Neuronal stem cell (in vitro differentiated cells): ENCODE data around the gene TRPM6.
"Not testable (repeated sequence)": the region's sequence is repeated elsewhere in the genome, so short reads cannot be mapped to it uniquely, and the experiment has no call there.

Source experiments
- DNase-seq: peaks from one replicate; pipeline ENCODE4 v3.0.0-alpha.2; 2013; ENCODE audit warnings: low spot score
- H2AFZ ChIP-seq: one replicate; pipeline ENCODE4 v1.6.1; 2013; ENCODE audit warnings: mild to moderate bottlenecking, low read length, inconsistent platforms
- H2AK5ac ChIP-seq: 2 replicates; pipeline ENCODE4 v1.6.1; 2013; ENCODE audit warnings: low read depth, mild to moderate bottlenecking, inconsistent platforms, low read length, moderate library complexity, mixed read lengths
- H2BK120ac ChIP-seq: 2 replicates; pipeline ENCODE4 v1.6.1; 2013; ENCODE audit warnings: low read depth, mild to moderate bottlenecking, inconsistent platforms, low read length, moderate library complexity, mixed read lengths
- H2BK12ac ChIP-seq: one replicate; pipeline ENCODE4 v1.6.1; 2013; ENCODE audit warnings: low read length, inconsistent platforms
- H2BK15ac ChIP-seq: 2 replicates; pipeline ENCODE4 v1.6.1; 2013; ENCODE audit warnings: mild to moderate bottlenecking, low read length, inconsistent platforms, mixed read lengths
- H2BK5ac ChIP-seq: one replicate; pipeline ENCODE4 v1.6.1; 2013; ENCODE audit warnings: inconsistent platforms, mild to moderate bottlenecking, low read length, moderate library complexity
- H3K14ac ChIP-seq: one replicate; pipeline ENCODE4 v1.6.1; 2013; ENCODE audit warnings: low read length, inconsistent platforms
- H3K18ac ChIP-seq: 2 replicates; pipeline ENCODE4 v1.6.1; 2013; ENCODE audit warnings: low read length, inconsistent platforms
- H3K23ac ChIP-seq: 2 replicates; pipeline ENCODE4 v1.6.1; 2013; ENCODE audit warnings: low read depth, mild to moderate bottlenecking, mixed read lengths, low read length, inconsistent platforms; ENCODE audit not compliant: poor library complexity
- H3K27ac ChIP-seq: replicated peaks from 3 replicates; pipeline ENCODE4 v1.5.1; 2013; ENCODE audit warnings: low read length, inconsistent platforms
- H3K27me3 ChIP-seq, 3 experiments: 2 replicates each; pipeline ENCODE4 v1.6.1; 2013; ENCODE audit warnings: low read length in 3 of 3, mild to moderate bottlenecking in 2 of 3, inconsistent platforms in 1 of 3, low read depth in 1 of 3, mixed read lengths in 1 of 3, moderate library complexity in 1 of 3; ENCODE audit not compliant: control insufficient read depth in 3 of 3, insufficient read depth in 3 of 3
- H3K36me3 ChIP-seq, 2 donors: replicated peaks in 1 of 2; 2 replicates each; pipeline ENCODE4 v1.6.1; 2013; ENCODE audit warnings: low read length in 2 of 2; ENCODE audit not compliant: control insufficient read depth in 2 of 2, insufficient read depth in 2 of 2
- H3K4ac ChIP-seq: 2 replicates; pipeline ENCODE4 v1.6.1; 2013; ENCODE audit warnings: inconsistent platforms, mild to moderate bottlenecking, low read length, moderate library complexity
- H3K4me1 ChIP-seq, 2 donors: 1 replicate in 1 of 2; 2 replicates in 1 of 2; pipeline ENCODE4 v1.6.1; 2013; ENCODE audit warnings: low read length in 2 of 2, low read depth in 1 of 2; ENCODE audit not compliant: control insufficient read depth in 2 of 2, insufficient read depth in 1 of 2
- H3K4me2 ChIP-seq: one replicate; pipeline ENCODE4 v1.6.1; 2013; ENCODE audit warnings: mild to moderate bottlenecking, low read length, inconsistent platforms; ENCODE audit not compliant: insufficient read depth, poor library complexity, severe bottlenecking
- H3K4me3 ChIP-seq, 2 donors: 2 replicates each; pipeline ENCODE4 v1.5.1; 2013; ENCODE audit warnings: low read length in 2 of 2, mild to moderate bottlenecking in 2 of 2, inconsistent platforms in 1 of 2, moderate library complexity in 1 of 2
- H3K79me1 ChIP-seq: one replicate; pipeline ENCODE4 v1.6.1; 2013; ENCODE audit warnings: low read depth, mild to moderate bottlenecking, inconsistent platforms, low read length, moderate library complexity
- H3K9ac ChIP-seq: one replicate; pipeline ENCODE4 v1.6.1; 2013; ENCODE audit warnings: mild to moderate bottlenecking, low read depth, low read length, inconsistent platforms; ENCODE audit not compliant: poor library complexity
- H3K9me3 ChIP-seq, 2 donors: replicated peaks in 1 of 2; 2 replicates each; pipeline versions ENCODE3 to v1.6.1; 2013; ENCODE audit warnings: low read length in 2 of 2, mild to moderate bottlenecking in 2 of 2, inconsistent platforms in 1 of 2, low read depth in 1 of 2, mixed read lengths in 1 of 2, moderate library complexity in 1 of 2; ENCODE audit not compliant: control insufficient read depth in 2 of 2, insufficient read depth in 1 of 2
- H4K8ac ChIP-seq: one replicate; pipeline ENCODE4 v1.6.1; 2013; ENCODE audit warnings: low read depth, mild to moderate bottlenecking, inconsistent platforms, low read length, moderate library complexity
- H4K91ac ChIP-seq: one replicate; pipeline ENCODE4 v1.6.1; 2013; ENCODE audit warnings: low read length, low read depth, mild to moderate bottlenecking, inconsistent platforms; ENCODE audit not compliant: poor library complexity
- WGBS, 2 donors: extraction: QIAGEN DNeasy Blood & Tissue Kit; methylation state at CpG; one replicate each; pipeline ENCODE4 v1.1.7; 2013; ENCODE audit warnings: missing lambda C conversion rate in 2 of 2, mixed read lengths in 1 of 2; ENCODE audit not compliant: insufficient read length in 2 of 2, insufficient replicate concordance in 1 of 2; ENCODE audit errors: extremely low coverage in 2 of 2; 5-methylcytosine and 5-hydroxymethylcytosine counted together

The TRPM6 gene

DNA sequence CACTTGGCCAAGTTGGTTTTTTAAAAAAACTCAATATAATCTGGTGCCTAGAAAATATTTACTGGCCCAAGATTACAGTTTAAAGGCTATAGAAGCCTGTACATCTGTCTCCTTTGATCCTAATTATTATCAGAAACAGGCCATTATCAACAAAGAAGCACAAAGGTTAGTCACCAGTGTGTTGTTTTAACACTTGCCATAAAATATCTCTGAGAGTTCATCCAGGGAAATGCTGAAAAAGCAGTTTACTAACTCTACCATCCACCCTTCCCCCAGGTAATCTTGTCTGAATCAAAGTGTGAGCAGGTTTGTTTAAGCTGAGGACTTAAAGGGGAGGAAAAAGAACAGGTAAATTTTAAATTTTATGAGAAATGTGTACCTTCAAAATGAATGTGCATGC is 13.3 kb upstream of the TRPM6 start:
- peaks cover 0 to 3% of the 10 kb centered on the region in 2 donors for H3K9me3 ChIP-seq
- no peak overlapping the region for H2BK5ac ChIP-seq
- no peaks in the 10 kb centered on the region for H3K36me3 ChIP-seq
- H3K4me3 ChIP-seq, result no peak overlapping the region
- H2BK120ac ChIP-seq, result no peak overlapping the region
- no peaks in the 10 kb centered on the region for H3K27me3 ChIP-seq
- no peaks in the 10 kb centered on the region for H3K4me1 ChIP-seq
- no peak for DNase-seq
- H4K91ac ChIP-seq, result no peak overlapping the region
- H3K9ac ChIP-seq, result no peak overlapping the region
- H3K4me2 ChIP-seq, result no peak overlapping the region
- no peak overlapping the region for H3K4ac ChIP-seq
- no peak overlapping the region for H2BK12ac ChIP-seq
- H3K23ac ChIP-seq, result no peak overlapping the region
- H2AK5ac ChIP-seq, result no peak overlapping the region
- H3K14ac ChIP-seq, result no peak overlapping the region
- no peaks in the 10 kb centered on the region for H3K79me1 ChIP-seq
- H2AFZ ChIP-seq, result no peak overlapping the region
- no peak overlapping the region for H3K18ac ChIP-seq
- no peak overlapping the region for H3K27ac ChIP-seq
- no peak overlapping the region for H2BK15ac ChIP-seq
- no peak overlapping the region for H4K8ac ChIP-seq

DNA sequence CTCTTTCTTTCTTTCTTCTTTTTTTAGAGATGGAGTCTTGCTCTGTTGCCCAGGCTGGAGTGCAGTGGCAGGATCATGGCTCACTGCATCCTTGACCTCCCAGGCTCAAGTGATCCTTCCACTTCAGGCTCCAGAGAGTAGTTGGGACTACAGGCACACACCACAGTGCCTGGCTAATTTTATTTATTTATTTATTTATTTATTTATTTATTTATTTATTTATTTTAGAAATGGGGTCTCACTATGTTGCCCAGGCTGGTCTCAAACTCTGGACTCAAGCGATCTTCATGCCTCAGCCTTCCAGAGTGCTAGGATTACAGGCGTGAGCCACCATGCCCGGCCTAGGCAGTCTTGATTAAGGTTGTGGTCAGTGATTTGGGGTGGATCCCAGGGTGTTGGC is 728 bp upstream of the TRPM6 start:
- H3K14ac ChIP-seq, H2BK15ac ChIP-seq, H3K9me3 ChIP-seq, H2BK5ac ChIP-seq, H3K4me2 ChIP-seq, H3K4me3 ChIP-seq, H3K27ac ChIP-seq, H2BK12ac ChIP-seq, DNase-seq, H4K8ac ChIP-seq, H3K9ac ChIP-seq, H3K23ac ChIP-seq, H2BK120ac ChIP-seq, H4K91ac ChIP-seq, H3K36me3 ChIP-seq, H3K4ac ChIP-seq, H3K4me1 ChIP-seq, H3K79me1 ChIP-seq, H2AFZ ChIP-seq, H2AK5ac ChIP-seq, H3K18ac ChIP-seq: not testable (repeated sequence)
- H3K27me3 ChIP-seq, result peaks cover 0 to 34% (median 17%) of the 10 kb centered on the region in 3 experiments
- WGBS, 2 donors, result no CpG with 5 or more reads among the region's 3 CpGs

DNA sequence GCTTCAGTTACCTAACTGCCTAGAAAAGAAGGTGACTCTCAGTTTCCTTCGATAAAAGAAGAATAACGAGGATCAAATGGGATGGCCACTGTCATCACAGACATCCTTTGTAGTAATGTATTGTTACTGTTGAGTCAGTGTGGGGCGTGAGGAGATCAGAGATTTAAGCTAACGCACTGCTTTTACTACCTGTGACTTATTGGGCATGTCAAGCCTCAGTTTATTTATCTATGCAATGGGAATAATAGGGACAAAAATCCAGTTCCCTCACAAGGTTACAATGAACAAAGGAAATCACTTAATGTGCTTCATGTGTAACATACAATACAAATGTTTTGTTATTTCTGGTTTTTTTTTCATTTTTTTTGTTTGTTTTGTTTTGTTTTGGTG is 255 bp upstream of the TRPM6 start:
- Histone ChIP-seq H3K4me2 (peak overlapping the region; percentile 70), H3K27ac (no peak overlapping the region), H4K8ac (no peak overlapping the region), H3K4me3 (peak overlapping the region; percentile 48 to 90), H2AFZ (peak overlapping the region; percentile 97), H3K4me1 (peaks cover 2% of the 10 kb centered on the region in 2 donors), H4K91ac (no peak overlapping the region), H3K27me3 (peaks cover 0 to 34% (median 17%) of the 10 kb centered on the region in 3 experiments), H2AK5ac (no peak overlapping the region), H2BK5ac (no peak overlapping the region), H3K9ac (no peak overlapping the region), H3K18ac (no peak overlapping the region), H3K79me1 (no peaks in the 10 kb centered on the region), H2BK12ac (no peak overlapping the region), H3K4ac (no peak overlapping the region), H2BK120ac (no peak overlapping the region), H2BK15ac (no peak overlapping the region), H3K9me3 (no peaks in the 10 kb centered on the region), H3K14ac (no peak overlapping the region), H3K23ac (no peak overlapping the region), H3K36me3 (no peaks in the 10 kb centered on the region)
- WGBS, 2 donors, result no CpG with 5 or more reads among the region's 4 CpGs
- DNase-seq, result peak; percentile 0

GRCh38 chr9:74876382-74876949 is 11.3 kb downstream of the TRPM6 start:
- no peak overlapping the region for H4K91ac ChIP-seq
- H2BK120ac ChIP-seq, result no peak overlapping the region
- no peak overlapping the region for H2AK5ac ChIP-seq
- no peak overlapping the region for H3K23ac ChIP-seq
- H3K27ac ChIP-seq, result no peak overlapping the region
- H3K4me1 ChIP-seq, result no peaks in the 10 kb centered on the region
- no peaks in the 10 kb centered on the region for H3K36me3 ChIP-seq
- H2BK15ac ChIP-seq, result no peak overlapping the region
- DNase-seq, result no peak
- H3K18ac ChIP-seq, result no peak overlapping the region
- no peak overlapping the region for H4K8ac ChIP-seq
- no CpG with 5 or more reads among the region's 3 CpGs for WGBS, 2 donors
- no peak overlapping the region for H2BK12ac ChIP-seq
- H2AFZ ChIP-seq, result no peak overlapping the region
- H2BK5ac ChIP-seq, result no peak overlapping the region
- H3K4me3 ChIP-seq, result no peak overlapping the region
- H3K9ac ChIP-seq, result no peak overlapping the region
- H3K27me3 ChIP-seq, result no peaks in the 10 kb centered on the region
- no peak overlapping the region for H3K4me2 ChIP-seq
- H3K79me1 ChIP-seq, result peaks cover 2% of the 10 kb centered on the region
- peaks cover 0 to 6% of the 10 kb centered on the region in 2 donors for H3K9me3 ChIP-seq
- no peak overlapping the region for H3K4ac ChIP-seq
- H3K14ac ChIP-seq, result no peak overlapping the region
